ENCODE measurements around the gene GALNT18.

- TF ChIP-seq CTCF (IDR thresholded peaks at IDR 0.05) (no peak), POLR2A (IDR thresholded peaks at IDR 0.05) (no peak)
Measured at GRCh38 chr11:11313426-11313825, 308.4 kb downstream of the GALNT18 start.
